ENCODE measurements around the gene GRAP2.

- no peak for TF ChIP-seq POLR2A (IDR thresholded peaks at IDR 0.05; ENCODE audit: control extremely low read depth in 1 of 2, low read depth in 2 of 2, low read length in 2 of 2)
- no peak for TF ChIP-seq TAF1 (IDR thresholded peaks at IDR 0.05; ENCODE audit: low read depth, low read length)
- TF ChIP-seq FOSL1 (IDR thresholded peaks at IDR 0.05; ENCODE audit: insufficient read depth, low read depth, low read length): no peak
- TF ChIP-seq YY1 (IDR thresholded peaks at IDR 0.05; ENCODE audit: low read depth, low read length): no peak
- no peak for TF ChIP-seq ZNF274 (IDR thresholded peaks at IDR 0.05; ENCODE audit: borderline replicate concordance, extremely low read depth, low read length)
- TF ChIP-seq POLR2AphosphoS5 (IDR thresholded peaks at IDR 0.05; ENCODE audit: low read depth, low read length): no peak
- TF ChIP-seq CTCF (IDR thresholded peaks at IDR 0.05; ENCODE audit: control extremely low read depth in 1 of 3, insufficient read depth in 1 of 3, low read depth in 1 of 3, low read length in 3 of 3): no peak
- no peak for TF ChIP-seq CEBPB (IDR thresholded peaks at IDR 0.05; ENCODE audit: low read depth, low read length)
- no peak for TF ChIP-seq GABPA (IDR thresholded peaks at IDR 0.05; ENCODE audit: borderline replicate concordance, insufficient read depth, low read length)
- TF ChIP-seq NRF1 (IDR thresholded peaks at IDR 0.05; ENCODE audit: low read depth, low read length): no peak
- TF ChIP-seq CBX8 (IDR thresholded peaks at IDR 0.05; ENCODE audit: borderline replicate concordance, low read depth, low read length): no peak
Observed at GRCh38 chr22:39997421-39997820, 96.5 kb downstream of the GRAP2 start.

Data from H1 (cell line).